ENCODE data around the gene OTOS. TPM values are rescaled to one million over a fixed set of nuclear protein-coding genes. Genes with fewer than 3 reads are reported as not detected.

Gene OTOS
- total RNA-seq, 1 donor from 2014 or later, result 0.41 TPM

- FAIRE-seq (no peak), DNase-seq (ENCODE audit: low spot score in 2 of 2) (no peak)
These were observed 13.2 kb downstream of the OTOS start for GRCh38 chr2:240127191-240127750.

- FAIRE-seq (no peak), DNase-seq (ENCODE audit: low spot score in 2 of 2) (no peak)
These were observed 13.7 kb downstream of the OTOS start for GRCh38 chr2:240126731-240127130.

- no peak for FAIRE-seq
- no peak for DNase-seq (ENCODE audit: low spot score in 2 of 2)
These were observed 14.7 kb downstream of the OTOS start for GRCh38 chr2:240125742-240126141.

GRCh38 chr2:240124651-240125030 is 15.8 kb downstream of the OTOS start:
- DNase-seq (ENCODE audit: low spot score in 2 of 2) (no peak), FAIRE-seq (no peak)

GRCh38 chr2:240123821-240124650 is 16.4 kb downstream of the OTOS start:
- no peak for DNase-seq (ENCODE audit: low spot score in 2 of 2)
- FAIRE-seq, result no peak

GRCh38 chr2:240121675-240122074 is 18.8 kb downstream of the OTOS start:
- DNase-seq (ENCODE audit: low spot score in 2 of 2) (no peak), FAIRE-seq (no peak)

GRCh38 chr2:240121190-240121589 is 19.3 kb downstream of the OTOS start:
- FAIRE-seq (no peak), DNase-seq (ENCODE audit: low spot score in 2 of 2) (no peak)

- FAIRE-seq (no peak), DNase-seq (ENCODE audit: low spot score in 2 of 2) (no peak)
These were observed 26.2 kb downstream of the OTOS start for GRCh38 chr2:240114233-240114632.

GRCh38 chr2:240112914-240113690 is 27.4 kb downstream of the OTOS start:
- no peak for FAIRE-seq

GRCh38 chr2:240111253-240111652 is 29.2 kb downstream of the OTOS start:
- DNase-seq (ENCODE audit: low spot score in 2 of 2) (no peak), FAIRE-seq (no peak)

More at GRCh38 chr2:240112914-240113690, 27.4 kb downstream of the OTOS start:
- no peak for DNase-seq (ENCODE audit: low spot score in 2 of 2)

- FAIRE-seq (no peak), DNase-seq (ENCODE audit: low spot score in 2 of 2) (no peak)
These were observed 31.1 kb downstream of the OTOS start for GRCh38 chr2:240109386-240109785.

- DNase-seq (ENCODE audit: low spot score in 2 of 2) (no peak), FAIRE-seq (no peak)
These were observed 33.0 kb downstream of the OTOS start for GRCh38 chr2:240107477-240107796.

GRCh38 chr2:240106765-240107476 is 33.5 kb downstream of the OTOS start:
- DNase-seq (ENCODE audit: low spot score in 2 of 2) (no peak), FAIRE-seq (no peak)

- DNase-seq (ENCODE audit: low spot score in 2 of 2), result no peak
- FAIRE-seq, result no peak
These were observed 34.5 kb downstream of the OTOS start for GRCh38 chr2:240105982-240106381.

GRCh38 chr2:240103136-240103535 is 37.3 kb downstream of the OTOS start:
- DNase-seq (ENCODE audit: low spot score in 2 of 2) (no peak), FAIRE-seq (no peak)

- no peak for FAIRE-seq
- DNase-seq (ENCODE audit: low spot score in 2 of 2), result no peak
These were observed 42.1 kb downstream of the OTOS start for GRCh38 chr2:240098349-240098748.

- DNase-seq (ENCODE audit: low spot score in 2 of 2), result no peak
- FAIRE-seq, result no peak
These were observed 44.6 kb downstream of the OTOS start for GRCh38 chr2:240095556-240096523.

GRCh38 chr2:240089306-240089705 is 51.2 kb downstream of the OTOS start:
- DNase-seq (ENCODE audit: low spot score in 2 of 2) (no peak), FAIRE-seq (no peak)

Measured in frontal cortex (tissue), 4 donors.